Measurements from ENCODE around the gene TADA3.

TADA3 gene

DNA sequence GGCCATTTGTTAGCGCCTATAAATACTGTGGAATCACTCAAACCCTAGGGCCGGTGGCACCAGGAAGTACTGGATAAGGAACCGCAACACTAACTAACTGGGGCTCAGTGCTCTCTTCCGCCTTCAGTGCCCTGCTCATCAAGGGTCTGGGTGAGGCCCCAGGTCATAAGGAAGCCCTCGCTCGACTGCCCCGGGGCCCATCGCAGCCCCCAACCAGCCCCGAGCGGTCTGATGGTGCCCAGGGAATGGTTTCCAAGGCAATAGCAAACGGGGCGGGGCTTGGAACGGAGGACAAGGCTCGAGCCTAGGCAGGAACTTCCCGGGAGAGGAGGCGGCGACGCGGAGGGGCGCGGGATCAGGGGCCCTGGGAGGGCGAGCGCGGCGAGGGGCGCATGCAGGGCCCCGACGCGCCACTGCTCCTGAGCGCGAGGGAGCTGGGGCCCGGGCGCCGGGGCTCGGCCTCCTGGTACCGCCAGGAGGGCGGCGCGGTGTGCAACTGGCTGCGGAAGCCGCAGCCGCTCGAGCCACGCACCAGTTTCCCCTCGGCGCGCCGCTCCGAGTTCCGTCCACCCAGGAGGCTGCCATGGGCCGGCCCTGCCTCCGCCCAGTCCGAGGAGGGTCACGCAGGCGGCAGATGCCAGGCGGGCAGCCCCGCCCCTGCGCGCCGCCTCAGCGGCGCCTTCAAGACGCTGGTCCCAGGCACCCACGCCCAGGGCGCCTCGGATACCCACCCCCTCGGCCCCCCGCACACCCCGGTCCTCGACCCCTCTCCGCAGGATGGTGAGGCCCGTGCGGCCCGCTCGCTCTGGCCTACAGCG is 17.6 kb upstream of the TADA3 start, which contains the start of gene TTLL3:
TSS of gene TTLL3 (plus strand) at position 648 of the 818 bp plus-strand sequence. CDS start 400 bp downstream, outside the sequence.
- no peak for DNase-seq

DNA sequence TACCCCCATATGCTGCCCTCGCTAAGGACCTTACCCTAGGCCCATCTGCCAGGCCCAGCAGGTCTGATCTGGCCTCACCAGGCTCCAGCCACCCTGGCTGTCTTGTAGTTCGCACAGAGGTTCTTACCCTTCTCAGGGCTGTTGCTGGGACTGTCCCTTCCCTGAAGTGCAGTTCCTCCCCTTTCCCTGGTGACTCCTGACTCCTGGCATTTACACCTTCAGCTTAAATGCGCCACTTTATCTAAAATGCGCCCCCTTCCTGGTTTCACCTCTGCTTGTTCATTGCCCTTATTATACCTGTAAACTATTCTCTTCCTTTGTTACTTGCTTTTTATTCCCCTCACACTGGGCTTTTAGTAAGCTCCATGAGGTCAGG is 17.0 kb upstream of the TADA3 start:
- no peak for DNase-seq

DNA sequence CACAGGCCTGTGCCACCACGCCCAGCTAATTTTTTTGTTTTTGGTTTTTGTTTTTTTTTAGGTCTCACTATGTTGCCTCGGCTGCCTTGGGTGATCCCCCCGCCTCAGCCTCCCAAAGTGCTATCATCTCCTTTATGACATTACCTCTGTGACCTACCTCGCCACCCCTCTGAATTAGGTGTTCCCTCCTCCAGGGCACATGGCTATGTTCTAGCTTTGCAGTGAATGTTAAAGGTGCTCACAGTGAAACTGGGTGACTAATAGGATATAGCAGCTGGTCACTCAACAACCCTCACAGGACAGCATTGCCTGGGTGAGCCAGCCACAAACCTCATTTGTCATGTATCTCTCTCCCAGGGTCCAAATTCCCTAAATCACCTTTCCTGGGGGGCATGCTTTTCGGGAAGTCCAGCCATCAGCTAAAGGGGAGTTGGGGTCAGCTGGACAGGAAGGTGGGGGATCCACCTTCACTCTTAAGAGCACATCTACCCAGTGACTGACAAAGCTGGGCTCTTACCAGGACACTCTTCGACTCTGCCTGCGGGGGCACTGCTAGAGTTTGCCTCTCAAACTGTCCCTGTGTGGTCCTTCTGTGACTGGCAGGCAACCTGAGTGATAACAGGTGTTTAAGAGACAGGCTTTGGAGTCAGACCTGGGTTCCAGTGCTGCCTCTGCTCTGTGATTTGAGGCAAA is 16.2 kb upstream of the TADA3 start:
- DNase-seq = no peak

DNA sequence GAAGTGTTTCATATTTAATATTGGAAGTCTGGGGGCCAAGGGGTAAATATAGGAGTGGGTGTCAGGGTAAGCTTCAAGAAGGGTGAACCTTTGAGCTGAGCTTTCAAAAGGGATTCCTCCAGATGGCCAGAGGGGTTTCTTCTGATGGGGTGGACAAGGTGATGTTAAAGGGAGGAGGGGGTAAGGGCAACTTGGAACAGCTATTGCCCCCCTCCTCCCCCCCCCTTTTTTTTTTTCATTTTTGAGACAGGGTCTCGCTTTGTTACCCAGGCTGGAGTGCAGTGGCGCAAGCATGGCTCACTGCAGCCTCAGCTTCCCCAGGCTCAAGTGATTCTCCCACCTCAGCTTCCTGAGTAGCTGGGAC is 15.7 kb upstream of the TADA3 start:
- no peak for DNase-seq

DNA sequence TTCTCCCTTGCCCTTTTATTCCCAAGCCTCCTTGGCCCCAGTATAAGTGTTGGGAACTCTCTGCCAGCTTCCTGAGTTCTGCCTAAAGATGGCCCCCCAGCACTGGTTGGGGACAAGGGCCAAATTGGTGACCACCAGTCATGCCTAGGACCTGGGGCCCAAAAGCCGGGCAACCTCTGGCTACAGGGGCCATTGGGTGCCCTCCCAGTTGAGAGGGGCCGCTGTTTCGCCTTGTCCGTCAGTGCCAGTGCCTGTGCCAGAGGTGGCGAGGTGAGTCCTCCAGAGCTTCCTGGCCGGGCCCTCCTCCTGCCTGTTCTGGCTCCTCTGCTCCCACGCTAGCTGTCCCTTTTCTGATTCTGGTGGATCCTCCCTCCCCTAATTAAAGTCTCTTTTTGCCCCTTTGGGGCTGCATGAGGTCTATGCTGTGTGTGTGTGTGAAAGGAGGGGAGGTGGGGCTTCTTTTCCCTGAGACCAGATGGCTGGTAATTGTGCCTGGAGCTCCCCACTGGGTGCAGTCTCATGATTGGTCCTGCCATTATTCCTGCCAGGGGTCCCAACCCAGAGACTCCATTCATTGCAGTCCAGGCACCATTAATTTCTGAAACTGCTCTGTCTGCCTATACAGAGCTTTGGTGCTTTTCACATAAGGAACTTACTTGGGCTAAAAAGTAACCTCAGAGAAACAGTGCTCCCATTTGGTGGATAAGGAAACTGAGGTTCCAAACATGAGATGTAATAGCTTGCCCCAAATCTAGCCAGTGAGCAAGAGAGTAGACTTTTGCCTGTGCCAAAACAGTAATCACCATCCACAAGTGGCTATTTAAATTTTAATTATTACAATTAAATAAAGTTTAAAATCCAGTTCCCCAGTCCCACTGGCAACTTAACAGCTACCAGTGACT is 14.7 kb upstream of the TADA3 start:
- no peak for DNase-seq

DNA sequence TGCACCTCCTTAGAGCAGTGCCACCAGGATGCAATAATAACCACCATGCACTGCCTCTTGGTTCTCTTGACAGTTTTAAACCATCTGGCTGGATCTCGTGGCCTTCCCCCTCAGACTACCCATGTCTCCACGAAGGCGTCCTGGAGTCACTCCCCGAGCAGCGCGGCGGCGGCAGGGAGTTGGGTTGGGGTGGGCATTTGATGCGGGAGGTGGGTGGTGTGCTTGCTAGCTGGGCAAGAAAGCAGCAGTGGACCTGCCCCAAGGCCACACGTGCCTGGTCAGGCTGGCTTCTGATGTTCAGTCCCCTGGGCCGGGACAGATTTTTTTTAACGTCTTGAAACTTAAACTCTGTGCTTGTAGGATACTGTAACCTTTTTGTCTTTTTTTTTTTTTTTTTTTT is 13.9 kb upstream of the TADA3 start:
- DNase-seq = no peak

DNA sequence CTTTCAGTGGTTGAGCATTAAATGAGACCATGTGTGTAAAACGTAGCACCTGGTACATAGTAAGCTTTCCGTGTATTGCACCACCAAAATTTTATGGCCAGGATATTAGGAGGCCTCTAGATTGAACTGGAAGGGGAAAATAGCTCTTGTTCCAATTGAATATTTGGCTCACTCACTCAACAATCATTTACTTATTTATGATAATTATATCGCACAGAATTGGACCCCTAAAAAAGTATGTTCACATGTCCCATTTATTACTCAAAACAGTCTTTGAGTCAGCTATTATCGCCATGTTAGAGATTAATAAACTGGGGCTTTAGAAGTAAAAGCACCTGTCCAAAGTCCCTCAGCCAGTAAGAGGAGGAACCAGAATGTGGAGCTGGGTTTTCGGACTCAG is 12.7 kb upstream of the TADA3 start:
- DNase-seq = no peak

DNA sequence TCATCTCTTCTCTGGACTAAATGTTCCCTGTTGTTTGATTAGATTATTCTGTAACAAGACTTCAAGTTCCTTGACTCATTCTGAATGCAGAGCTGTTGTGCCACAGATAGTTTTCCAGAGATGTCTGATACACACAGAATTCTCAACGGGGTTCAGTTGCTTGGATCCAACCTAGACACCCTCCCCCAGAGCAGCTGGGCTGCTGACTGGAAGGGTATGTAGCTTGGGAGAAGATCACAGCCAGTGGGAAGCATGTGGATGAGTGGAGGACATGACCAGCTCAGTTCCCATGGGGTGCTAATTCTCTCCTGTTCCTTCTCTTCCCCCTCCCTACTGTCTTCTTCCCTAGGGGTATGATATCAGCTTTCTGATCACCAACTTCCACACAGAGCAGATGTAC is 11.2 kb upstream of the TADA3 start:
- no peak for DNase-seq

DNA sequence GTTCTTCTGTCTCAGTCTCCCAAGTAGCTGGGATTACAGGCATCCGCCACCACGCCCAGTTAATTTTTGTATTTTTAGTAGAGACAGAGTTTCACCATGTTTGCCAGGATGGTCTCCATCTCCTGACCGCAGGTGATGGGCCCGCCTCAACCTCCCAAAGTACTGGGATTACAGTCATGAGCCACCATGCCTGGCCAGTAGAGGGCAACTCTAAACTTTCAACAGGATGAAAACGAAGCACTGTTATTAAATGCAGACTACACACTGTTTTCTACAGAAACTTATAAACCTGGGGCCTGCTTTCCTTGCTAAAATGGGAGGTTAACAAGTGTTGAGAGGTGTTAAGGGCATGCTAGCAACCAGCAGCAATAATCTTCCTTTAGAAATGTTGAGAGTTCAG is 8.3 kb upstream of the TADA3 start:
- DNase-seq = no peak

DNA sequence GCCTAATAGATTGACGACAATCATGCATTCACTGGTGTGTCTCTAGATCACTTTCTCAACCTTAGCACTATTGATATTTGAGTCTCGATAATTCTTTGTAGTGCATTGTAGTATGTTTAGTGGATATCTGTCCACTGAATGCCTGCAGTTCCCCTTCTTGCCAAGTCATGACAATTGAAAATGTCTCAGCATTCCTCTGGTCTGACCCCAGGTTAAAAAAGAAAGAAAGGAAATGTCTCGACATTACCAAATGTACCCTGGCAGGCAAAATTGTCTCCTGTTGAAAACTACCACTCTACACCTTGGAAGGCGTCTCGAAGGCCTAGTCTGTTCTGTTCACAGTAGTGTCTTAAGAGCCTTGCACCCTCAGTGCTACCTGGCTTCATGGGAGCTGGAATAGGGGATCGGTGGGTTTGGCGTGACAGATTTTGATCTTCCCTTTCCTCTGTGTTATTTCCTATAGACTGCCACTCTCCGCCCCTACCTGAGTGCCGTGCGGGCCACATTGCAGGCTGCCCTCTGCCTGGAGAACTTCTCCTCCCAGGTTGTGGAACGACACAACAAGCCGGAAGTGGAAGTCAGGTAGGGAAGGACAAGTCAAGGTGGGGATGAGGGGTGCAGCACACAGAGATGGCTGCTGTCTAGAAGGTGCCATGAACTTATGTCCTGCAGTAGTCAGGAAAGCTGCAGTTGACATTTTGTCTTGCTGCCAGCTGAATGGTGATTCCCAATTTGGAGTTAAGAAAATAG is 5.1 kb upstream of the TADA3 start:
- DNase-seq = no peak

DNA sequence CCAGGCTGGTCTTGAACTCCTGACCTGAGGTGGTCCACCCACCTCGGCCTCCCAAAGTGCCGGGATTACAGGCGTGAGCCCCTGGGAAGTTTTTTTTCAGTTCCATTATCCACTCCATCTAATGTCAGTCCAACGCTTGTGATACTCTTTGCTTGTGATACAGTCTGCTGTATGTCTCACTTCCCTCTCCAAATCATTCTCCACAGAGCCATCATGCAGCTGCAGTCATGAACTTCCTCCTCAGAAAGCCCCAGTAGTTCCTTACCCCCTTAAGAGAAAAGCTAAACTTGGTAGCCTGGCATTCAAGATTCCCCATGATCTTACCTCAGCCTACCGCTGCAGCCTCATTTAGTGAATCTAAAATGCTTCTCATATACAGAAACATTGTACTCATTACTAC is 2.9 kb upstream of the TADA3 start:
- DNase-seq = no peak

DNA sequence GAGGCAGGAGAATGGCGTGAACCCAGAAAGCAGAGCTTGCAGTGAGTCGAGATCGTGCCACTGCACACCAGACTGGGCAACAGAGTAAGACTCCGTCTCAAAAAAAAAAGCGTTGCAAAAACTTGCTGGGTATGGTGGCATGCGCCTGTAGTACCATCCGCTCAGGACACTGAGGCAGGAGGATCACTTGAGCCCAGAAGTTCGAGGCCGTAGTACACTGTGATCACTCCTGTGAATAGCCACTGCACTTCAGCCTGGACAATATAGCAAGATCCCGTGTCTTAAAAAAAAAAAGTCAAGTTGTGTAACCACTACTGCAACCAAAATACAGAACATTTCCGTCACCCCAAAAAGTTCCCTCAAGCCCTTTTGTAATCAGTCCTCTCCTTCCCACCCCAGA is 2.1 kb upstream of the TADA3 start:
- no peak for DNase-seq

DNA sequence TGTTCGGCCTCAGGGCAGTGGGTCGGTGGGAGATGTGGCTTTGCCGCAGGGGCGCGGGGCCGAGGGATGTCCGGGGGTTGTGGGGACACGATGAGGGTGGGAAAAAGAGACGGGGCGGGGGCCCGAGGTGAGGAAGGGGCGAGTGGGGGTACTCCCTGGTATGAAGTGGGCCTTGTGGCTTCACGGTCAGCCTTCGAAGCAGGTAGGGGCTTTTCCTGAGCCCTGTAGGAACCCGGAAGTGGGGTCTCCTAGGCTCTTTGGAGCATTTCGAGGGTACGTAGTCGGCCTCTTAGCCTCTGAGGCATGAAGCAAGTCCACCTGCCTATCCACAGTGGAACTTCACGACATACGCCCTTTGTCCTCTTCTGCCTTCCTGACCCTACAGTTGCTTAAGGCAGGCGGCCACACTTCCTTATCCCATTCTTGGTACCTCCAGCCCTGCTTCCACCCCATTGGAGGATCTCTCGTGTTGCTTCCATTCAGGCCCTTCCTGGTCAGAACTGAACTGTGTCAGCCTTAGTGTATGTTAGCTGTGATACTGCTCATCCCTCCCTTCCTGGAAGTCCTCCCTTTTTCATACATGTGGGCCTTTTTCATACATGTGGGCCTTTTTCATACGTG is 998 bp upstream of the TADA3 start:
- DNase-seq = no peak

DNA sequence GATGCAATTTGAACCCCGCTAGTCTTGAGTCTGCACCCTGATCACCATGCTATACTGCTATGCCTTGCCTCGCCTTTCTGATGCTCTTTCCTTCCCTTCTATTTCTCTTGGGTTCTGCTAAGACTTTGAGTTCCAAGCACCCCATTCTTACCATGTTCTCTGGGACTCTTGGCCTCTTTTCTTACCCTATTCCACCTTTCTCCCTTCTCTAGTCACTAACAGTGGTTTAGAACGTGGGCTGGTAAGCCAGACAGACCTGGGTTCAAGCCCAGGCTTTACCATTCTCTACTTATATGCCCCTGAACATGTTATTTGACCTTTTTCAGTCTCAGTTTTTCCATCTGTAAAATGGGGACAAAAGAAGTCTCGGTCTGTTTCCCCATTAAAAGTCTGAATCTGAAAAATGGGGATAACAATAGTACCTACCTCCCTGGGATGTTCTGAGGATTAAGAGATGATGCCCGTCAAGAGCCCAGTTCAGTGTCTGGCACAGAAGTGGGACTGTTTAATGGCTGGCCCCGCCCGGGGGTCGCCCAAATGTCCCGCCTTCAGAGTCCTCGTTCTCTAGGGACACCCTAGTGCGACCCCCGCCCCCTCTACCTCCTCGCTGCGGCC is 376 bp downstream of the TADA3 start:
- no peak for DNase-seq

DNA sequence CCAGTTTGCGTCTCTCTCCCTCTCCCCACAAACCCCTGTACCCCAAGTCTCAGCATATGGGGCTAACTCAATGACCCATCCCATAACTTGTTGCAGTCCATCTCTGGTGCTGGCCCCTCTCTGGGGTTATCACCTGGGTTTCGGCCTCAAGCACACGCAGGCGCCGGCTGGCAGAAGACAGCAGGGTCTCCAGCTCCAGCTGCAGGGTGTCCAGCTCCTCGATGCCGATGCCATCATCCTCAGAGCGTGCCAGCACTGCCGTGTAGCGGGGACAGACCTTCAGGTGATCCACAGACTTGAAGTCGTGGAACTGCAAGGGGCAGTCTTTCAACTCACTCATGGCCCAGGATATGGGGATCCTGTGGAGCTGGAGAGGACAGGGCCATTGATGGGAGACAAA is 1.1 kb downstream of the TADA3 start:
- no peak for DNase-seq

DNA sequence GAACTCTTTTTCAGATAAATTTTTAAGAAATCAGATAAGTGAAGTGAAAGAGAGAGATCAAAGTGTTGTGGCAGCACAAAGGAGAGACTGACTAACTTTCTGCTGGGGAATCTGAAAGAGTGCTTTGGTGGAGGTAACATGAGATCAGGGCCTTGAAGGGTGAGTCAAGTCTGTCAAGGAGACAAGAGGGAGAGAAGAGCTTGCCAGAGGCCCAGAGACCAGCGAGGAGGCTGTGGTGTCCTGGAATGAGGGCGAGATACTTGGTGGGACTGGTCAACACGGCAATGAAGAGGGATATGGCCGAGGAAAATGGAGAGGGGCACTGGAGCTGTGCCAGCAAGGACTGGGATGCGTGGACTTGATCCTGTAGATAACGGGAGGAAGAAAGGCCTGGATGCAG is 4.6 kb downstream of the TADA3 start:
- no peak for DNase-seq

DNA sequence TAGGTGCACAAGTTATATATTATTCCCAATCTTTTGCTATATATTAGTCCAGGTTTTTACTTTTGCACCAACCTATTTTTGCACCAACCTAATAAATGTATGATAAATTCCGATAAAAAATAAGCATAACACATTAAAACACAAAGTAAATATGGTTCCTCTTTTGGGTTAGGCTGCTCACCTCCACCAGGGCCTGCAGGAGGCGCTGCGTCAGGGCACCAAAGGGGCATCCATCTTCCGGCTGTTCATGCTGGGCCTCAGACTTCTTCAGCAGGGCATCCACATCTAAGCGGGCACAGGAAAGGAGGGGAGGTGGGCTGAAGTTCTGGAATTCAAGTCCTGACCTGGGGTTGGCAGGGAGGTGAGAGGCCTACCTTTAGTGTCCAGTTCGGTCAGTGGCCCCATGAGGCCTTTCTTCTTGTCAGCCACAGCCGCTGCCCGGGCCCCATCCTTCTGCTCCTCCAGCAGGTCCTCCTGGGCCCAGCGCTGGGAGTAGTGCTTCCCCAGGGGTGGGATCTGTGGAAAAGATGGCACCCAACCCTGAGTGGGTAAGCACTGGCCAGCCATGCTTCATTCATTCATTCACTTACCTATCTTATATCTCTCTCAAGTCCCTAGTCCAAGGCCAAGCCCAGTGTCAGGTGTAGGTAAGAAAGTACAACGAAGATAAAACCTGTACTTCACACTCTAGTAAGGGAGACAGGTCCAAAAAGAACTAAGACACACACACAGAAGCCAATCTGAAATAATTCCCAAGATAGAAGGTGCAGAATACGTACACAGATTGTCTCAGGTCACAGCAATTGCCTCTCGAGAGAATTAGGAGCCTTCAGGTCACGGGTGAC is 5.2 kb downstream of the TADA3 start:
- no peak for DNase-seq

DNA sequence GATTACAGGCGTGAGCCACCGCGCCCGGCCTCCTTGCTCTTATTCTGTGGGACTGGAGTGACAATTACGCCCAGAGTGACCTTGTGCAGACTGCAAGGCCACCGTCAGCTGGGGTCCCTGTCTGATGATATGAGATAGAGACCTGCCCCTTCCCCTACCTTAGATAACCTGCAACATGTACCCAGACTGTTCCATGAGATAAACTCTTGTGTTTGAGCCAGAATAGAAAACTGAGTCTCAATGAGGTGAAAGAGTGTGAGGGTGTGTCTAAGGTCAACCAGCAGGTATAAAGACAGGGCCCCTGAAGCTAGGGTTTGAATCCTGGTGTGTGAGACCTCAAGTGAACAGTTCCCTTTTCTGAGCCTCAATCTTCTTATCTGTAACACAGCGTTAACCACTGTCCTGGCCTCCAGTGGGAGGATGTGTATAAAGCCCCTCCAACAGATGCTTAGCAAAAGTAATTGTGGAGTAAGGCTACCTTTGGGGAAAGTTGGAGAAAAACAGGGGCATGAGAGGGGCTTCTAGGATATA is 6.0 kb downstream of the TADA3 start:
- no peak for DNase-seq

DNA sequence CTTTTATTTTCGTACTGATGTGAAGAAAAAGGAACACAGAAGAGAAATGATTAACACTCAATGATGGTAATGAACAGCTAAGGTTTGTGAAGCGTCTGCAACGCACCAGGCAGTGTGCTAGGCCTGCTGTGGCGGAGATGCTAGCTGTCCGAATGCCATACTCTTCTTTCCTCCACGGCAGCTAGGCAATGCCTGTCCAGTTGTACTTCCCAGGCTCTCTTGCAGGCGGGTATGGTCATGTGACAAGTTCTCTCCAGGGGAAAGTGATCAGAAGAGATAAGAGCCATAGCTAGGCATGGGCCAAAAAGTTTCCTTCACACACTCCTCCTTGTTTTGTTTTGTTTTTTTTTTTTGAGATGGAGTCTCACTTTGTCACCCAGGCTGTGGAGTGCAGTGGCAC is 6.7 kb downstream of the TADA3 start:
- no peak for DNase-seq

DNA sequence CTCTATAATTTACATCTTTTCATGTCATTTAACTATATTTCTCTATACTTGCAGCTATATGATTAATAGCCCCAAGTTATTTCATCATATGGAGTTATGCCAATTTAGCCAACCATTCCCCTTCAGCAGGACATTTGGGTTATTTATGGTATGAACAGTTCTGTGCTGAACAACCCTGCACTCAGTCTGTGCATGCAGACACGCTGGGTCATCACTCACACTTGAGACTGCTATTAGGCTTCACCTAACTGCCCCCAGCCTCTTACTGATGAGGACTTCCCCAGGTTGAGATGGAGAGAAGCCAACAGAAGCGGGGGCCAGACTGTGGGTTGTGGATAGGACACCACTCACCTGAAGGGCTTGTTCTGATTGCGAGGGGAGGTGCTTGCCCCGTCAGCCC is 7.3 kb downstream of the TADA3 start:
- DNase-seq = no peak

DNA sequence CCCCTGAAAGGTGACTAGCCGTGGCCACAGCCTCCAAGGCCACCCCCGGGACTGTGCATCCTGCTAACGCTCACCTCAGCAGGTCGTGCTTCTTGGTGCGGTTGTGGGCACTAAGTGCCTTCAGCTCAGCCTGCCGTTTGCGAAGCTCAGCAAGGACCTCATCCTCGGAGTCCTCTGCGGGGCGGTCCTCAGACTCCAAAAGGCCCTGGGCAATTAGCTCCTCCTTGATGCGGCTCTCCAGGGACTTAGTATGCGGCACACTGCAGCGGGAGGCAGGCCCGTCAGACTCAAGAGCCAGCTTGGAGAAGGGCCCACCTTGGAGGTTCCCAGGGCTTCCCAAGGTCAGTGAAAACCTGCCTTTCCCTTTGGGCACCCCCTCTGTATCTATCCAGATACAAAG is 8.3 kb downstream of the TADA3 start:
- DNase-seq = no peak

All from NCI-H446 treated with DMSO at 0.1 percent for 48 hours (cell line).